D721Med (cell line): Measurements from ENCODE around the gene PCDH9.

Experiments used
- DNase-seq: peaks from one replicate; pipeline ENCODE4 v3.0.0; 2011; ENCODE audit warnings: low spot score; ENCODE audit not compliant: insufficient read length
- FAIRE-seq: peaks from 2 replicates; lab custom pipeline; 2011; peaks lifted over from hg19 to GRCh38; lab: Jason Lieb, UNC
- CTCF ChIP-seq: IDR thresholded peaks from 2 replicates; pipeline ENCODE4 v1.5.1; 2012; ENCODE audit warnings: mild to moderate bottlenecking, control low read depth; ENCODE audit not compliant: insufficient read depth; ENCODE audit errors: missing control alignments

PCDH9 gene

GRCh38 chr13:67008075-67008668 is 222.0 kb downstream of the PCDH9 start:
- no peak for TF ChIP-seq CTCF
- no peak for DNase-seq
- FAIRE-seq: no peak

DNA sequence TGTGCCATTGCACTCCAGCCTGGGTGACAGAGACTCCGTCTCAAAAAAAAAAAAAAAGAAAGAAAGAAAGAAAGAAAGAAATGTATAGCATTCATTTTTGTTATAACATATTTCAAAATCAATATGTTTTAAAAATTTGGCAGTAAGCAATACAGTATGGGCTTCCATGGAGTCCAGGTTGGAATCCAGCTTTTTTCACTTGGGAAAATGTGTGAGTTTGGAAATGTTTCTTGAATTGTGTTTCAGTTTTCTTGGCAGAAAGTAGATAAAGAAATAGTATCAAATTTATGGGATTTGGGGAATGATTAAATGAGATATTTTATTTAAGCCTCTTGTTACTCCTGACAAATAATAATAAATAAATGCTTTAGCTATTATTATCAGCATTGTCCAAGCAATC is 225.6 kb downstream of the PCDH9 start:
- DNase-seq (no peak), FAIRE-seq (no peak)
- TF ChIP-seq CTCF: no peak

GRCh38 chr13:67003743-67004142 is 226.4 kb downstream of the PCDH9 start:
- no peak for FAIRE-seq
- no peak for TF ChIP-seq CTCF
- DNase-seq: no peak

DNA sequence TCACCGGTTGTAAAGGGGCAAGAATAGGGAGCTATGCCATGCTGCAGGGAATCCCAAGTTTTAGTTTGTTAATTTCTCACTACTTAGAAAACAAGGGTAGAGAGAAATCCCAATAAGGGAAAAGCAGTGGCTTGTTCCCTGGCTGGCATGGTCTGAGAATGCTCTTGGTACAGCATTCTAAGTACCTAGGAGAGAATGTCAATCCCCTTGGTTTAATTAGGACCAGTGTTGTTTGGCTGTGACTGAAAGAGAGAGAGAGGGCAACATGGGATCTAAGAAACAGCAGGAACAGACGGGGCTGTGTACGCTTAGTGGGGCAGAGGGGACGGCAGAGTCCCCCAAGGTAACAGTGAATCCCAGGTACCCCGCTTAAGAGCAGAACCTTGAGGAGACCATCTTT is 228.8 kb downstream of the PCDH9 start:
- FAIRE-seq: no peak
- no peak for DNase-seq
- no peak for TF ChIP-seq CTCF

DNA sequence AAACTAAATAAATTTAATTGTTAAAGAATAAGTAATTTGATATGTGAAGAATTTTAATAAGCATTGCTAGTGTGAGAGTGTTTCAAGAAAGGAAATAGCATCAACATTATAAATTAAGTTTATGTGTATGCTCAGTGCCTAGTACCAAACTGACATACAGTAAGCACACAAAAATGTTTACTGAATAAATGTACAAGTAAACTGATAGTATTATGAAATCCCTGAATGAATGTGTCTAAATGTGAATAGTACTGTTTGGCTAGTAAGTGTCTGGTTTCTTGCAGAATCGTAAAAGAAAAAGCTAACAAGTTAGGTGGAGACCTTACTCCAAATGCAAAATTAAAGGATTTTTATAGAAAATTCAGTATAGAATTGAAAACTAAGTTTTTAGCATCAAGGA is 233.6 kb downstream of the PCDH9 start:
- FAIRE-seq: no peak
- DNase-seq: no peak
- no peak for TF ChIP-seq CTCF

- no peak for DNase-seq
- TF ChIP-seq CTCF: no peak
- FAIRE-seq: no peak
Observed at GRCh38 chr13:66995203-66995611, 234.9 kb downstream of the PCDH9 start.

GRCh38 chr13:66994517-66995202 is 235.5 kb downstream of the PCDH9 start:
- no peak for DNase-seq
- TF ChIP-seq CTCF: no peak
- FAIRE-seq: no peak
